GM18867 (cell line): Measurements from ENCODE around the gene PRSS50.

ENCODE experiments used
- ATAC-seq: cut with Tn5 transposase; IDR thresholded peaks from one replicate; pipeline ENCODE4 v1.9.1; 2021; ENCODE audit warnings: mild to moderate bottlenecking, moderate library complexity; ENCODE audit not compliant: unreplicated experiment

The PRSS50 gene

GRCh38 chr3:46693892-46694226 lies 23.8 kb downstream of the PRSS50 start:
- ATAC-seq: no peak

- no peak for ATAC-seq
Observed at GRCh38 chr3:46693038-46693891, 24.4 kb downstream of the PRSS50 start, which contains the start of gene ALS2CL. Gene ALS2CL, minus strand, starts transcription at chr3:46693679. Its CDS starts 4,239 bp downstream, at chr3:46689440.

GRCh38 chr3:46692566-46692990 lies 25.1 kb downstream of the PRSS50 start:
- ATAC-seq: no peak

- ATAC-seq: no peak
Observed at GRCh38 chr3:46690798-46691197, 26.9 kb downstream of the PRSS50 start.

- no peak for ATAC-seq
Observed at GRCh38 chr3:46685446-46685845, 32.2 kb downstream of the PRSS50 start.

- ATAC-seq: no peak
Observed at GRCh38 chr3:46684891-46685290, 32.8 kb downstream of the PRSS50 start.

GRCh38 chr3:46682974-46683373 lies 34.7 kb downstream of the PRSS50 start:
- no peak for ATAC-seq

GRCh38 chr3:46681856-46682540 lies 35.7 kb downstream of the PRSS50 start:
- no peak for ATAC-seq

GRCh38 chr3:46681387-46681786 lies 36.3 kb downstream of the PRSS50 start:
- ATAC-seq: no peak

- ATAC-seq: no peak
Observed at GRCh38 chr3:46680298-46680826, 37.3 kb downstream of the PRSS50 start.

- ATAC-seq: no peak
Observed at GRCh38 chr3:46679681-46680080, 38.0 kb downstream of the PRSS50 start.

GRCh38 chr3:46678280-46678679 lies 39.4 kb downstream of the PRSS50 start:
- no peak for ATAC-seq

- no peak for ATAC-seq
Observed at GRCh38 chr3:46677411-46677726, 40.3 kb downstream of the PRSS50 start.

- no peak for ATAC-seq
Observed at GRCh38 chr3:46676601-46677410, 40.9 kb downstream of the PRSS50 start.

GRCh38 chr3:46675843-46676567 lies 41.7 kb downstream of the PRSS50 start:
- ATAC-seq: no peak

- ATAC-seq: no peak
Observed at GRCh38 chr3:46675426-46675825, 42.2 kb downstream of the PRSS50 start.

- no peak for ATAC-seq
Observed at GRCh38 chr3:46674031-46674845, 43.4 kb downstream of the PRSS50 start.

- no peak for ATAC-seq
Observed at GRCh38 chr3:46673151-46674030, 44.3 kb downstream of the PRSS50 start.

GRCh38 chr3:46672349-46672695 lies 45.3 kb downstream of the PRSS50 start:
- no peak for ATAC-seq
